GM12878 (cell line): ENCODE measurements around the gene SATB2. TPM values are rescaled to one million over a fixed set of nuclear protein-coding genes. Genes with fewer than 3 reads are reported as not detected.

Source experiments
- ATAC-seq: fragments of 200-7000 bp; cut with Tn5 transposase; 3 replicates; pipeline ENCODE4 v1.9.1; 2020; ENCODE audit warnings: mild to moderate bottlenecking, moderate library complexity
- BruUV-seq: library from RNA; stranded (reverse); fragments of 400-500 nt; replicated peaks from 2 replicates; lab custom pipeline; 2021; lab: Mats Ljungman, UMichigan
- CTCF ChIA-PET: fragments of 300-600 bp; sonication (Branson Sonifier 250); formaldehyde crosslinking; extraction: SDS; loops from one replicate; lab custom pipeline; 2021; ENCODE audit warnings: inconsistent platforms; lab: Yijun Ruan, JAX
- POLR2A ChIA-PET: fragments of 350-600 bp; formaldehyde crosslinking; extraction: SDS; loops from one replicate; lab custom pipeline; 2021; ENCODE audit warnings: inconsistent platforms; lab: Charles Lee
- RAD21 ChIA-PET: fragments of 300-600 bp; sonication (Branson Sonifier 250); formaldehyde crosslinking; loops from one replicate; lab custom pipeline; 2023; ENCODE audit warnings: antibody characterized with exemption; ENCODE audit not compliant: unreplicated experiment; lab: Charles Lee
- SMC1A ChIA-PET: fragments of 300-600 bp; sonication (Branson Sonifier 250); formaldehyde crosslinking; loops from one replicate; lab custom pipeline; 2023; ENCODE audit not compliant: unreplicated experiment, uncharacterized antibody; lab: Charles Lee
- DNase-seq: peaks from one replicate; pipeline ENCODE4 v3.0.0-alpha.2; 2011; ENCODE audit warnings: low read depth, low spot score
- FAIRE-seq: peaks from 3 replicates; lab custom pipeline; 2011; peaks lifted over from hg19 to GRCh38; lab: Jason Lieb, UNC
- H2AFZ ChIP-seq: 2 replicates; pipeline ENCODE4 v1.6.0; 2011; ENCODE audit warnings: low read depth, low read length, control low read depth; ENCODE audit not compliant: control insufficient read depth
- H3K27ac ChIP-seq: 2 replicates; pipeline ENCODE4 v1.5.1; 2011; ENCODE audit warnings: control low read depth; ENCODE audit not compliant: control insufficient read depth, insufficient read depth
- H3K27me3 ChIP-seq, 2 experiments: replicated peaks in 1 of 2; 2 replicates each; pipeline versions ENCODE4 v1.6.0 to v1.6.1; 2011; ENCODE audit warnings: low read length in 1 of 2; ENCODE audit not compliant: control insufficient read depth in 2 of 2, insufficient read depth in 2 of 2
- H3K36me3 ChIP-seq, 2 experiments: 2 replicates each; pipeline ENCODE4 v1.5.1; 2011; ENCODE audit warnings: low read length in 1 of 2; ENCODE audit not compliant: control insufficient read depth in 2 of 2, insufficient read depth in 2 of 2
- H3K4me1 ChIP-seq: 2 replicates; pipeline ENCODE4 v1.6.1; 2011; ENCODE audit warnings: mild to moderate bottlenecking, low read length, moderate library complexity, mixed read lengths; ENCODE audit not compliant: control insufficient read depth, insufficient read depth
- H3K4me2 ChIP-seq: 2 replicates; pipeline ENCODE4 v1.6.0; 2011; ENCODE audit warnings: control low read depth; ENCODE audit not compliant: control insufficient read depth, insufficient read depth
- H3K4me3 ChIP-seq: fragments of 200-600 bp; sonication (generic); 2 replicates; pipeline ENCODE4 v1.5.1; 2016
- H3K79me2 ChIP-seq: 2 replicates; pipeline ENCODE4 v1.6.0; 2011; ENCODE audit warnings: low read length; ENCODE audit not compliant: control insufficient read depth, insufficient read depth
- H3K9ac ChIP-seq: 2 replicates; pipeline ENCODE4 v1.8.0; 2011; ENCODE audit warnings: low read length, control low read depth, mixed read lengths; ENCODE audit not compliant: control insufficient read depth, insufficient read depth
- H3K9me3 ChIP-seq: replicated peaks from 3 replicates; pipeline ENCODE4 v1.5.1; 2011; ENCODE audit warnings: mild to moderate bottlenecking, low read length; ENCODE audit not compliant: control insufficient read depth, insufficient read depth
- H4K20me1 ChIP-seq: 2 replicates; pipeline ENCODE4 v1.6.0; 2011; ENCODE audit not compliant: control insufficient read depth, insufficient read depth
- EZH2 ChIP-seq: IDR thresholded peaks from 2 replicates; pipeline ENCODE4 v1.6.1; 2012; ENCODE audit warnings: low read depth, mild to moderate bottlenecking, control low read depth, inconsistent platforms, low read length, borderline replicate concordance; ENCODE audit not compliant: control insufficient read depth
- HCFC1 ChIP-seq: fragments of 150-350 bp; IDR thresholded peaks from 2 replicates; pipeline ENCODE4 v1.6.1; 2014; ENCODE audit warnings: low read length
- HDAC6 ChIP-seq: fragments of 200-600 bp; sonication (generic); IDR thresholded peaks from one replicate; pipeline ENCODE4 v1.8.0; 2017; ENCODE audit warnings: antibody characterized with exemption; ENCODE audit not compliant: unreplicated experiment
- IKZF2 ChIP-seq, 2 experiments: fragments of 450-650 bp; IDR thresholded peaks; 2 replicates each; pipeline ENCODE4 v1.6.1; 2017; ENCODE audit warnings: mild to moderate bottlenecking in 2 of 2, moderate library complexity in 2 of 2
- MTA3 ChIP-seq: IDR thresholded peaks from 2 replicates; pipeline ENCODE4 v1.6.1; 2012; ENCODE audit warnings: low read length, inconsistent platforms, borderline replicate concordance
- NFYA ChIP-seq: IDR thresholded peaks from 2 replicates; pipeline ENCODE4 v1.6.1; 2011; ENCODE audit warnings: low read depth, mild to moderate bottlenecking, low read length, improper control_type of control experiment, borderline replicate concordance
- NFYB ChIP-seq: IDR thresholded peaks from 2 replicates; pipeline ENCODE4 v1.6.1; 2011; ENCODE audit warnings: low read depth, mild to moderate bottlenecking, low read length, improper control_type of control experiment, moderate library complexity; ENCODE audit not compliant: insufficient read depth
- PML ChIP-seq: IDR thresholded peaks from 2 replicates; pipeline ENCODE4 v1.6.1; 2012; ENCODE audit warnings: low read length, inconsistent platforms
- RUNX3 ChIP-seq: IDR thresholded peaks from 2 replicates; pipeline ENCODE4 v1.6.1; 2012; ENCODE audit warnings: low read length, inconsistent platforms
- SKIL ChIP-seq: fragments of 450-650 bp; IDR thresholded peaks from 2 replicates; pipeline ENCODE4 v1.6.1; 2017; ENCODE audit warnings: mild to moderate bottlenecking, low read depth, inconsistent platforms; ENCODE audit not compliant: poor library complexity, severe bottlenecking
- SMC3 ChIP-seq: IDR thresholded peaks from 2 replicates; pipeline ENCODE4 v1.6.1; 2011; ENCODE audit warnings: low read length, improper control_type of control experiment, borderline replicate concordance
- SREBF2 ChIP-seq: IDR thresholded peaks from 2 replicates; pipeline ENCODE4 v1.6.1; 2012; ENCODE audit warnings: mild to moderate bottlenecking, low read length
- TCF3 ChIP-seq: IDR thresholded peaks from 2 replicates; pipeline ENCODE4 v1.6.1; 2012; ENCODE audit warnings: low read depth, mild to moderate bottlenecking, low read length, borderline replicate concordance; ENCODE audit not compliant: insufficient read depth
- ZBED1 ChIP-seq: IDR thresholded peaks from 2 replicates; pipeline ENCODE4 v1.6.1; 2016; ENCODE audit warnings: borderline replicate concordance
- ZBTB40 ChIP-seq: fragments of 450-650 bp; IDR thresholded peaks from 2 replicates; pipeline ENCODE4 v1.6.1; 2016; ENCODE audit warnings: mild to moderate bottlenecking, moderate library complexity, borderline replicate concordance
- WGBS: methylation state at CpG from one replicate; pipeline ENCODE4 v1.1.6; 2016; ENCODE audit warnings: low lambda C conversion rate; ENCODE audit not compliant: insufficient replicate concordance, insufficient coverage; ENCODE audit errors: missing lambda C conversion rate; 5-methylcytosine and 5-hydroxymethylcytosine counted together
- in situ Hi-C: fragments of 300-500 bp; cut with MboI; formaldehyde crosslinking; loops from 9 replicates; pipeline ENCODE4 v1.14.3; 2018; ENCODE audit warnings: mixed read lengths
- intact Hi-C: fragments of 100-400 bp; cut with micrococcal nuclease; formaldehyde crosslinking; loops from one replicate; pipeline ENCODE4 v1.14.2; 2022; ENCODE audit not compliant: unreplicated experiment
- polyA plus RNA-seq, 11 experiments: library from polyadenylated mRNA; depleted of rRNA in 4 of 11; unstranded in 6 of 11; stranded (reverse) in 5 of 11; fragments of >200 nt; fragmentation: Nextera tagmentation in 4 of 11; fragmentation: Illumina TruSeq in 1 of 11; extraction: Ambion mirVana in 4 of 11; extraction: Trizol in 1 of 11; gene quantifications; 1 replicate in 1 of 11; 2 replicates in 10 of 11; pipeline versions ENCODE4 v1.2.1 to v1.2.3, GENCODE V29; 2011 to 2016; ENCODE audit warnings: inconsistent platforms in 2 of 11, missing spikeins in 2 of 11, low read depth in 1 of 11
- total RNA-seq, 4 experiments: library from RNA; depleted of rRNA in 3 of 4; stranded (reverse); fragments of >200 nt in 3 of 4; fragmentation: Illumina TruSeq in 1 of 4; extraction: Trizol in 1 of 4; gene quantifications; 2 replicates each; pipeline versions ENCODE4 v1.2.1 to v1.2.3, GENCODE V29; 2013 to 2021
- TF ChIP-seq, protein P1 (sequence below): fragments of 450-650 bp; IDR thresholded peaks from 2 replicates; pipeline ENCODE4 v1.6.1; 2017; ENCODE audit warnings: low read depth, mild to moderate bottlenecking, moderate library complexity

SATB2 gene
- total and polyA plus RNA-seq, 10 of the 15 experiments (the other 5 are each of a cell fraction or from before 2014, with no cell fraction given) = 0.03 to 0.56 (median 0.08) TPM; not detected in 3

GRCh38 chr2:199446996-199447576 lies 10.7 kb downstream of the SATB2 start:
- ATAC-seq = no peak
- ChIA-PET RAD21 (no interaction called here), POLR2A (no interaction called here), SMC1A (no interaction called here), CTCF (no interaction called here)
- H3K36me3 ChIP-seq = no peaks in the 10 kb centered on the region
- H3K4me1 ChIP-seq = no peaks in the 10 kb centered on the region
- H3K27ac ChIP-seq = no peak overlapping the region
- FAIRE-seq = no peak
- in situ Hi-C loops (no loop called here), intact Hi-C loops (no loop called here)
- WGBS = 33% methylated on average over 10 of the region's 10 CpGs
- H3K9ac ChIP-seq = no peak overlapping the region
- no peaks in the 10 kb centered on the region for H3K79me2 ChIP-seq
- no peak overlapping the region for H3K4me2 ChIP-seq
- no peaks in the 10 kb centered on the region for H4K20me1 ChIP-seq
- H3K27me3 ChIP-seq = no peaks in the 10 kb centered on the region; a peak in 1 of 4 replicates
- H3K9me3 ChIP-seq = no peaks in the 10 kb centered on the region
- H2AFZ ChIP-seq = no peak overlapping the region
- no peak for DNase-seq
- BruUV-seq = no TSS peak
- no peak overlapping the region for H3K4me3 ChIP-seq
- TF ChIP-seq ZBTB40 = no peak
- TF ChIP-seq IKZF2 (IDR thresholded peaks at IDR 0.05) = no peak
- no peak for TF ChIP-seq NFYB
- TF ChIP-seq SREBF2 = no peak
- no peak for TF ChIP-seq ZBED1
- no peak for TF ChIP-seq HCFC1
- TF ChIP-seq RUNX3 = no peak
- no peak for TF ChIP-seq EZH2
- no peak for TF ChIP-seq PML
- TF ChIP-seq, protein P1, sequence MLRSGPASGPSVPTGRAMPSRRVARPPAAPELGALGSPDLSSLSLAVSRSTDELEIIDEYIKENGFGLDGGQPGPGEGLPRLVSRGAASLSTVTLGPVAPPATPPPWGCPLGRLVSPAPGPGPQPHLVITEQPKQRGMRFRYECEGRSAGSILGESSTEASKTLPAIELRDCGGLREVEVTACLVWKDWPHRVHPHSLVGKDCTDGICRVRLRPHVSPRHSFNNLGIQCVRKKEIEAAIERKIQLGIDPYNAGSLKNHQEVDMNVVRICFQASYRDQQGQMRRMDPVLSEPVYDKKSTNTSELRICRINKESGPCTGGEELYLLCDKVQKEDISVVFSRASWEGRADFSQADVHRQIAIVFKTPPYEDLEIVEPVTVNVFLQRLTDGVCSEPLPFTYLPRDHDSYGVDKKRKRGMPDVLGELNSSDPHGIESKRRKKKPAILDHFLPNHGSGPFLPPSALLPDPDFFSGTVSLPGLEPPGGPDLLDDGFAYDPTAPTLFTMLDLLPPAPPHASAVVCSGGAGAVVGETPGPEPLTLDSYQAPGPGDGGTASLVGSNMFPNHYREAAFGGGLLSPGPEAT = no peak
- TF ChIP-seq MTA3 = no peak
- TF ChIP-seq SMC3 = no peak
- TF ChIP-seq HDAC6 = no peak
- no peak for TF ChIP-seq SKIL
- TF ChIP-seq NFYA = no peak
- TF ChIP-seq TCF3 = no peak
